ENCODE data around the gene C1orf21.
A peak's percentile ranks its signal among the peaks of the same experiment; 100 is the strongest.

Gene C1orf21

GRCh38 chr1:184387476-184388318 lies 868 bp downstream of the C1orf21 start:
- peak; percentile 67 for DNase-seq

- peak; percentile 21 for DNase-seq
Observed at GRCh38 chr1:184388319-184388889, 1.6 kb downstream of the C1orf21 start.

GRCh38 chr1:184388971-184389370 lies 2.1 kb downstream of the C1orf21 start:
- DNase-seq = peak; percentile 10

DNA sequence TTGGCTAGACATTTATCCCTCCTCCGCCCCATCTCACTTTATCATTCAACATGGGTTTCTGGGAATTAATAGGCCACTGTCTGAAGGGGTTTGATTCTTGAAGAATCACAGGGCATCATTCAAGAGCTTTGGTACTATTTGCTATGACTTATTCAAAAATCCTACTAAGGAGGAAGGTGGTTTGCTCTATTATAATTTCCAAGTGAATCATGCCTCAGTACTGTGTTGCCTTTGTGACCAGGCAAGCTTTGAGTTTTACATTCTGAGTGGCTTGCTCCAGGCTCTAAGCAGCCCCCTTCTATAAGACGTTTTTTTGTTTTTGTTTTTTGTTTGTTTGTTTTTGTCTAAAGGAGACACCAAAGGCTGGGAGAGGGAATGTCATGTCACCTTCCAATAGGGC lies 2.6 kb downstream of the C1orf21 start:
- no peak for DNase-seq

GRCh38 chr1:184390889-184391288 lies 4.1 kb downstream of the C1orf21 start:
- no peak for DNase-seq

- no peak for DNase-seq
Observed at GRCh38 chr1:184392067-184392466, 5.2 kb downstream of the C1orf21 start.

DNA sequence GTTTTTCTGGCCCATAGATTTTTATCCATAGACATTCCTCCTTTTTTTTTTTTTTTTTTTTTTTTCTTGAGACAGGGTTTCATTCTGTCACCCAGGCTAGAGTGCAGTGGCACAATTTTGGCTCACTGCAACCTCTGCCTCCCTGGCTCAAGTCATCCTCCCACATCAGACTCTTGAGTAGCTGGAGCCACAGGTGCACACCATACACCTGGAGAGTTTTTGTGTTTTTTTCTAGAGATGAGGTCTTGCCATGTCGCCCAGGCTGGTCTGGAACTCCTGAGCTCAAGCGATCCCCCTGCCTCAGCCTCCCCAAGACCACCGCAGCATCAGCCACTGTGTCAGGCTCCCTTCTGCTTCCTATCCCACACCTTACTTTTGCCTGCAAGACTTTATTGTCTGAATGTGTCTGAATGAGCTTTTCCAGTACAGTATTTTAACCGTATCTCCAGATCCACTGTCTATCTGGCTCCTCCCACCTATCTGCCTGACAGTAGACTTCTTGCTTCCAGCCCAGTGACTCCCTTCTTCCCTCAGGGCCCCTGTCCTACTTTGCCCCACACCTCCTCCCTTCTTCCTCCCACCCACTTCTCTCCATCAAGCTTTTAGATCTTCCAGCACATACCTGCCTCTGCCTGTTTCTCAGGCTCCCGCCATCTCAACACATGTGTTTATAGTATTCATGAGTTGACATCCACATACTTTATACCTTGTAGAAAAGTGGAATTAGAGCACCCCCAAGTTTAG lies 6.1 kb downstream of the C1orf21 start:
- DNase-seq = no peak

GRCh38 chr1:184393962-184394361 lies 7.1 kb downstream of the C1orf21 start:
- DNase-seq = no peak

GRCh38 chr1:184395370-184395769 lies 8.5 kb downstream of the C1orf21 start:
- no peak for DNase-seq

- no peak for DNase-seq
Observed at GRCh38 chr1:184395937-184396480, 9.2 kb downstream of the C1orf21 start.

DNA sequence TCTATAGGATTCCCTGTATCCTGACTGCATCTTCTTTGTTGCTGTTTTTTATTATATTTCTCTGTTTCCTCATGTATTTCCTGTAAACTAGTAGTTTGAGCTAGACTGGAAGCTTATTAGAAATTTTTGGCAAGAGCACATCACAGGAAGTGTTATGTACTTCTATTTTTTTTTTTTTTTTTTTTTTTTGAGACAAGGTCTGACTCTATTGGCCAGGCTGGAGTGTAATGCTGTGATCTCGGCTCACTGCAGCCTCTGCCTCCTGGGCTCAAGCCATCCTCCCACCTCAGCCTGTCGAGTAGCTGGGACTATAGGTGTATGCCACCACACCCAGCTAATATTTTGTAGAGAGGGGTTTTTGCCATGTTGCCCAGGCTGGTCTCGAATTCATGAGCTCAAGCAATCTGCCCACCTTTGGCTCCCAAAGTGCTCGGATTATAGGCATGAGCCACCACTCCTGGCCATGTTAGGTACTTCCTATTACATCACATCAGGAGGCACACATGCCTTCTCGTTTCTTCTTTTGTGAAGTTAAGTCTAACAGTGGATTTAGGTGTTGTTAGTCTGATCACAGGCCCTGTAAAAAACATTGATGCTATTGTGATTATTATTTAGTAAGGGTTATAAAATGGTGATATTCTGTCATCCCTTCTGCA lies 12.5 kb downstream of the C1orf21 start:
- no peak for DNase-seq

DNA sequence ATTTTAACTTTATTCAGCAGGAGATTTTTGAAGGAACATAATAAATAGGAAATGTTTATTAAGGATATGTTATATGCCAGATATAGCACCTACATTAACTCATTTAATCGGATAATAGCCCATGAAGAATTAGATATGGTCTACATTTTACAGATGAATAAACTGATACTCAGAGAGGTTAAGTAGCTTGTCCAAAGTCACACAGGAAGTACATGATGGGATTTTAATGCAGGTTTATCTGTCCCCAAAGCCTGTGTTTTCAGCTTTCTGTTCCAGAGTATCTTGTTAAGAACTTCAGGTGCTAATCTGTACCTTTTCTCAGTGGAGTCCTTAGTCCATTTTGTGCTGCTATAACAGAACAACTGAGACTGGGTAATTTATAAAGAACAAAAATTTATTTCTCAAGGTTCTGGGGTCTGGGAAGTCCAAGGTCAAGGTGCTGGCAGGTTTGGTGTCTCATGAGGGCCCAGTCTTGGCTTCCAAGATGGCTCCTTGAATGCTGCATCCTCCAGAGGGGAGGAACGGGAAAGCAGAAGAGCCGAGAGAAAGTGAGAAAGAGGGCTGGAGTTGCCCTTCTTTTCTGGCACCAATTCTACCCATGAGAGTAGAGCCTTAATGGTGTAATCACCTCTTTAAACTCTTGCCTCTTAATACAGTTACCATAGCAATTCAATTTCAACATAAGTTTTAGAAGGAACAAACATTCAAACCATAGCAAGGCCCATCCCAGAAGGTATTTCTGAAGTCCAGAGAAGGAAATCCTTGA lies 17.3 kb downstream of the C1orf21 start:
- no peak for DNase-seq

GRCh38 chr1:184404727-184405027 lies 17.8 kb downstream of the C1orf21 start:
- DNase-seq = no peak

GRCh38 chr1:184405094-184405800 lies 18.4 kb downstream of the C1orf21 start:
- no peak for DNase-seq

GRCh38 chr1:184405801-184406142 lies 18.9 kb downstream of the C1orf21 start:
- no peak for DNase-seq

- no peak for DNase-seq
Observed at GRCh38 chr1:184406479-184406878, 19.6 kb downstream of the C1orf21 start.

- DNase-seq = no peak
Observed at GRCh38 chr1:184407816-184408510, 21.1 kb downstream of the C1orf21 start.

DNA sequence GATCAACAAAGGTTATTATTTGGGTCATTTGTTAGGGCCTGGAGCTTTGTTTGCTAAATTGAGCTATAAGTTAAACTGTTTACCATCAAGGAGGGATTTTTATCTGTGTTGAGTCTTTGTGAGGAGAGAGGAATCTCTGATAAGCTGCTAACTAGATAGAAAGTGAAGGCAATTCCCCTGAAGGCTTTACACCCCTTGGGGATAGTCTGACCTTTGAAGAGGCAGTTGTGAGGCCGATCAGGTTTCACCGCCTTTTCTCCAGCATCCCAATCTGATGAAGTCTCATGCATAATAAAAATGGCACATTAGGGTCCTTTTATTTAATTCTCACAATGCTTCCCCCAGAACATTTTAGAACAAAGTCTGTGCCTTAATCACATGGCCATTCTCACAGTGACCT lies 21.8 kb downstream of the C1orf21 start:
- DNase-seq = no peak

GRCh38 chr1:184409011-184409410 lies 22.2 kb downstream of the C1orf21 start:
- DNase-seq = no peak

DNA sequence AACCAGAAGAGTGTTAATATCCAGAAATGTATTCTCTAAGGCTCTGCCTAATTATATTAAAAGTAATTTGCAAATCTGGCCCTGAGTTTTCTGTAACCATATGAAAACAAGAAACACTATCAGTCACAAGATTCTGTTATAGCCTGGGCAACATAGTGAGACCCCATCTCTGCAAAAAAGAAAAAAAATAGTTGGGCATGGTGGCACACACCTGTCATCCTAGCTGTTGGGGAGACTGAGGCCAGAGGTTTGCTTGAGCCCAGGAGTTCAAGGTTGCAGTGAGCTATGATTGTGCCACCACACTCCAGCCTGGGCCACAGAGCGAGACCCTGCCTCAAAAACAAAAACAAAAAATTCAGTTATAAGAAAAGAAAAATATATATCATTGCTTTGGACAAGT lies 25.6 kb downstream of the C1orf21 start:
- no peak for DNase-seq

GRCh38 chr1:184416481-184416880 lies 29.7 kb downstream of the C1orf21 start:
- DNase-seq = no peak

All from CD4-positive, alpha-beta T cell treated with Interleukin-4 for 4 hours (primary cell).